Suppressor macrophage treated with lipopolysaccharide for 4 hours (primary cell): ENCODE data around the gene DUS1L.
A peak's percentile ranks its signal among the peaks of the same experiment; 100 is the strongest.

Experiments
- DNase-seq: peaks from one replicate; pipeline ENCODE4 v3.0.0-alpha.2; 2020

DUS1L gene

DNA sequence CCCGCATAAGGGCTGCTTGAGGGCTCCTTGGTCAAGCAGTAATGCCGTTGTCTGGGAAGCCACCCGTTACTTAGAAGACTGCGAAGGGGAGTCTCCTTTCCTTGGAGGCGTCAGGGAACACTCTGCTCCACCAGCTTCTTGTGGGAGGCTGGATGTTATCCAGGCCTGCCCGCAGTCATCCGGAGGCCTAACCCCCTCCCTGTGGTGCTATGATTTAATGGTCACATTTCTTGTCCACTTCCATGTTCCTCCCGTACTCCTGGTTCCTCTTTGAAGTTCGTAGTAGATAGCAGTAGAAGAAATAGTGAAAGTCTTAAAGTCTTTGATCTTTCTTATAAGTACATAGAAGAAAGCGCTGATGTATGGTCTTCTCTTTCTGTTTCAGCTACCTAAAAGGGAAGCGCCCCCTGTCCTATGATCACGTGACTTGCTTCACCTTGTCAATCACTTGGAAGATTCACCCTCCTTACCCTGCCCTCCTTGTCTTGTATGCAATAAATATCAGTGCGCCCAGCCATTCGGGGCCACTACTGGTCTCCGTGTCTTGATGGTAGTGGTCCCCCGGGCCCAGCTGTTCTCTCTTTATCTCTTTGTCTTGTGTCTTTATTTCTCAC, 26.7 kb downstream of the DUS1L start:
- DNase-seq, result peak; percentile 70

DNA sequence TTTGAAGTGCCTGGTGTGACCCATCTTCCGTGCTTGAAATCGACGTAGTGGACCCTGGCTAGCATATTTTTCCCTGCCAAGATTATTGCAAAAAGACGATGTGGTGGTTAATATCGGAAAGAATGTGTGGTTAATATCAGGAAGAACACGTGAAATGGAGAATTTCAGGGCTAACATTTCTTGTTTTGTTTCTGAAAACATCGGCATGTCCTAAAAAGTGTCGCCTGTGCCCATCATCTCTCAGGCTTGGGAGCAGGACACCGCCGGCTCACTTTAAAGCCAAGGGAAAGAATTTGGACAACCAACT, 27.8 kb downstream of the DUS1L start:
- no peak for DNase-seq

DNA sequence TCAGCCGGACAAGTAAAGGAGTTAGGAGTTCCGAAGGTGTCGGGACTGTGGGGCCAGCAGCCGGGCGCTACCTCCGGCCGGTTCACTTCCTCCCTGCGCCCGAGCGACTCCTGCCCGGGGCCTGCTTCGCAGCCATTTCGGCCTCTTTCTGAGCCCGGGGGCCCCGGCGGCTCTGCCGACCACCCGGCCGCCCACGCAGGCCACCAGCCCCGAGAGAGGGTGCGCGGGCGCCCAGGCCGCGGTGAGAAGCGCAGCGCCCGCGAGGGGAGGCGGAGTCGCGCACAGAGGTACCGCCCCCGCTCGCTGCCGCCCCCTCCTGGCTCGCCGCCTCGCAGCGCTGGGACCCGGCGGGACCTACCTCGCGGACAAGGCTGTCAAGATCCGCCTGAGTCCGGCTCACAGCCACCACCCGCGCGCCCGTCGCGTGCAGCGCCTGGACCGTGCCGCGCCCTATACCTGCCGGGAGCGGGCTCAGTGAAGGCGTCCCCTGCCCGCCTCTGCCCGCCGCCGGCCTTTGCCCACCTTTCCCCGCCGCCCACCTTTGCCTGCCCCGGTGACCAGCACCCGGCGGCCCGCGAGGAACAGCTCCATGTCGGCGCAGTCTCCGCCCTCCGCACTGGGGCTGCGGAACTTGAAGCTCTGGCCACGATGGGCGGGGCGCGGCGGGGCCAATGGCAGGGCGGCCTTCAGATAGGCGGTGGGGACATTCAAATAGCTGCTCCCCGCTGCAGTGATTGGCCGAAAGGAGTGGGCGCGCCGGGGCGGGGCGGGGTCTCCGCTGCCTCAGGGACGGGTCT, 28.3 kb downstream of the DUS1L start, which contains the start of gene DCXR:
DCXR (minus strand) TSS at position 606 of the 797 bp plus-strand sequence; CDS start at position 591, 15 bp downstream.
- peak; percentile 96 for DNase-seq

GRCh38 chr17:82036634-82037091, 28.9 kb downstream of the DUS1L start:
- no peak for DNase-seq

DNA sequence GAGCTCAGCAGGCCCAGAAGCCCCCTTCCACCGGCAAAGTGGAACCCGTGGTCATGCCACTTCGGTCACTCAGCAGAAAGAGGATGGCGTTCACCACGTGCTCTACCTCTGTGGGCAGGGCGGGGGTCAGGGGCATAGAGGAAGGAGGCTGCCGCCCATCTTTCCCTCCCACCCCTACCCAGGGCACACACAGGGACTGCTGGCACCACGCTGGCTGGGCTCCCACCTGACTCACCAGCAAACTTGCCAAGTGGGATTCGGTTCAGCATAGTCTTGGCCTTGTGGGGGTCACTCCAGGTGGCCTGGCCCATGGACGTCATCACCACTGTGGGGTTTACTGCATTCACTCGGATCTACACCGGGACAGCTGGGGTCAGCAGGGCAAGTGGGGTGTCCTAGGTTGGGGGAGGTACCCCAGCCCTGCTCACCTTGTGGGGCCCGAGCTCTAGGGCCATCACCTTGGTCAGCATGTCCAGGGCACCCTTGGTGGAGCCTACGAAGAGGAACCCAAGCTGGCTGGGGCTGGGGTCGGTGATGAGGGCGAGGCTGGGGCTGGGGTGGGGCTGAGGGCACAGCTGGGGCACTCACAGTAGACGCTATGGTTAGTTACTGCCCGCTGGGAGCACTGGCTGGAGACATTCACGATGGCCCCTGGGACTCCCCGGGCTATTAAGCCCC, 29.5 kb downstream of the DUS1L start:
- no peak for DNase-seq

DNA sequence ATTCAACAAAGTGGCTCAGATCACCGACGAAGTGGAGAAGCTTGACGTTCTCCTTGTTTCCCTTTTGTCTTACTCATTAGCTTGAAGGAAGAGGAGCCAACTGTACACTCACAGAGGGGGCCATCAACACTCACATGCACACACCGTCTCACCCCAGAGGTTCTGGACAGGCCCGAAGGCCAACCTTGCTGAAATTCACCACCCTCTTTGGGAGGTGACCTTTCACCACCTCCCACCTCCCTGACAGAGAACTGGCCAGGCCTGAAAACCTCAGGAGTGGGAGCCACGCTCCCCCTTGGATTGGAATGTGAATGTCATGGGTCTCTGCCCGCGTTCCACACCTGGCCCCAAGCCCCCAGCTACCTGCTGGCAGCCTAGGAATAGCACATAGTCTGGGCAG, 30.1 kb downstream of the DUS1L start:
- DNase-seq, result no peak

DNA sequence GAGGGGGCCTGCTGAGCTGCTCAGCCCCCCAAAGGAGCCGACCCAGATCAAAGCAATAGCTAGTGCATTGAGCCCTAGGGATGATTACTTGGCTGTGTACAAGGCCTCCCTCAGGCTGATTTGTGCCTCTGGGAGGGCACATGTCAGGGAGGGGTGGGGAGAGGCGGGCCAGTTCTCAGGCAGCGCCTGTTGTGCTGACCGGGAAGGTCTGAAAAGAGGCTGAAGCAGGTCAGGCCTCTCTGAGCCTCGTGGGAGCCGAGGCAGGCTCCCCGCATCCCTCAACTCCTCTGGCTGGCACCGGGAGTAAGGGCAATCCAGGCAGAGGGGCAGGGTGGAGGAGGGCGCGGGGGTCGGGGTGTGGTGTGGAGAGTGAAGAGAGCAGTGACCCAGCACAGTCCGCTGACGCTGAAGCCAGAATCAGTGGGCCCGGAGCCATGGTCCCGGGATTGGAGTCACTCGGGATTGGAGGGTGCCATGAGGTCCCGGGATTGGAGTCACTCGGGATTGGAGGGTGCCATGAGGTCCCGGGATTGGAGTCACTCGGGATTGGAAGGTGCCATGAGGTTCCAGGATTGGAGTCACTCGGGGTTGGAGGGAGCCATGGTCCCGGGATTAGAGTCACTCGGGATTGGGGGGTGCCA, 31.1 kb downstream of the DUS1L start:
- DNase-seq, result no peak

GRCh38 chr17:82033359-82034085, 32.1 kb downstream of the DUS1L start:
- DNase-seq, result no peak

GRCh38 chr17:82031885-82032627, 33.5 kb downstream of the DUS1L start:
- DNase-seq, result no peak

DNA sequence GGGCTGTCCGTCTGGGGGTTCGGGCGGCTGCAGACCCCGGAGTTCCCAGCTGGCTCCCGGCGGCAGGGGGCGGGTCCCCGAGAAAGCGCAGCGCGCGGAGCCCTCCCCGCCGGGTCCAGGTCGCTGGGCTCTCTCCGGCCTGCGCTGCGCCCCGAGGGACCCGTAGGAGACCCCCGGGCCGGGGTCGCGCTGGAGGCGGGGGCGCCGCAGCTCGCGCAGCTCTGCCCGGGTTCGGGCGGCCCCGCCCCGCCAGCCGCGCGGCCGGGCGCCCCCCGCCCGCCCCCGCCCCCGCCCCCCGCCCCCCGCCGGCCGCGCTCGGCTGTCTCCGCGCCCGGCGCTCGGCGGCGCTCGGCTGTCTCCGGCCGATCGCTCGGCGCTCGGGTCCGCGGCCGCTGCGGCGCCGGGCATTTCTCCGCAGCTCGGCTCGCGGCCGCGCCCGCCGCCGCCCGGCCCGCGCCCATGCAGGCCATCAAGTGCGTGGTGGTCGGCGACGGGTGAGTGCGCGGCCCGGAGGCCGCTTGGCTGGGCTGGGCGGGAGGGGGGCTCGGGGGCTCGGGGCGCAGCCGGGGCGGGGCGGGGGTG, 34.2 kb downstream of the DUS1L start, which contains the start of gene RAC3:
RAC3 (plus strand) TSS at position 376 of the 582 bp plus-strand sequence; CDS start at position 460, 84 bp downstream.
- DNase-seq, result peak; percentile 32

GRCh38 chr17:82030470-82031302, 34.9 kb downstream of the DUS1L start:
- peak; percentile 88 for DNase-seq

GRCh38 chr17:82029990-82030469, 35.6 kb downstream of the DUS1L start:
- no peak for DNase-seq

DNA sequence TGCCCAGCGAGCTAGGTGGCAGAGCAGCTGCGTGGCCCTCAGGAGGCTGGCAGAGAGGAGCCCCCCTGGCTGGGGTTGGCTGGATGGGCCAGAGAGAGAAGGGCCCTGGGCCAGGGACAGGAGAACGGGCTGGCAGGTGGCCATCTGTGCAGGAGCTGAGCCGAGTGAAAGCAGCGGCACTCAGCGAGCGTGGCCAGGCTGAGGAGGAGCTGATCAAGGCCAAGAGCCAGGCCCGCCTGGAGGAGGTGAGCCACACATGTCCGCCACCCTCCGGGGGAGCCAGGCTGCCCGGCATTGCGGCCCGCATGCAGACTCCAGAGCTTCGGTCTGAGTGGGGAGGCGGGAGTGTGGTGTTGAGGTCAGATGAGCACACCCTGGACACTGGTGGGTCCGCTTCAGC, 36.2 kb downstream of the DUS1L start:
- no peak for DNase-seq

- no peak for DNase-seq
Measured at GRCh38 chr17:82028966-82029365, 36.6 kb downstream of the DUS1L start.

- DNase-seq, result no peak
Measured at GRCh38 chr17:82028246-82028645, 37.4 kb downstream of the DUS1L start.

DNA sequence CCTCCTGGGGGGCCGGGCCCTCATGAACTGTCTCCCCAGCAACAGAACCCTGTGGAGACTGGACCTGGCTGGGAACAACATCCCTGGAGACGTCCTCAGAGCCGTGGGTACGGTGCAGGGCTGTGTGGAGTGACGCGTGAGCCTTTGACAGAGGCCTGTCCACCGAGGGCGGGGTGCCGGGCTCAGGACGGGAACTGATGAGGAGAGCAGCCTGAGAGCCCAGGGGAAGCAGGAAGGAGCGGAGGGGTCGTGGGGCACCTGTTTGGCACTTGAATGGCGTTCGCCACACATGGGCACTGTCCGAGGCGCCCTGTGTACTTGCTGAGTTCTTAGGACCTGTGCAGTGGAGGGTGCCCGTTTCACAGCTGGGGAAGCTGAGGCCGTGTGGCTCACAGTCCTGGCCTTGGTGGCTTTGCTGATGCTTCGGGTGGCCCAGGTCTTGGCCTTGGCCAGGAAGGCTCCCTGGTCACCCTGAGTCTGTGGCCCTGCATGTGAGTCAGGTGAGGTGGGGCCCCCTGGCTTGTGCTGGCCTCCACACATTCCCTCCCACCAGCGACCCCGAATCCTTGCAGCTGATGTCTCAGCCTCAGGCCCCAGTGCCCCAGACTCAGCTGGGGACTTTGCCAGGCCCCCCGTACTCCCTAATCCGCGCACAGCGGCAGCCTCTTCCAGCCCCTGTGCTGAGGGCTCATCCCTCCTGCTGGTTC, 40.0 kb downstream of the DUS1L start:
- DNase-seq, result no peak

DNA sequence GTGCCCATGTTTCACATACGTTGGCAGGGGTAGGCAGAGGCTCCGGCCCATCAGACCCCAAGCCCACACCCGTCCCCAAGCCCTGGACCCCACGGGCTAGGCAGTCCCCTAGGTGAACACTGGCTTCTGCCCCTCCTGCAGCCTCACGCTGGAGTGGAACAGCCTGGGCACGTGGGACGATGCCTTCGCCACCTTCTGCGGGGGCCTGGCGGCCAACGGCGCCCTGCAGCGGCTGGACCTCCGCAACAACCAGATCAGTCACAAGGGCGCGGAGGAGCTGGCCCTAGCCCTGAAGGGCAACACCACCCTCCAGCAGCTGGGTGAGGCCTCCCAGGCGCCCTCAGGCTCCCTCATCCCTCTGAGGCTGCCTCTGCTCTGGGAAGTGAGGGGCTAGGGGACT, 40.7 kb downstream of the DUS1L start:
- no peak for DNase-seq

GRCh38 chr17:82023447-82024241, 42.0 kb downstream of the DUS1L start:
- peak; percentile 22 for DNase-seq

DNA sequence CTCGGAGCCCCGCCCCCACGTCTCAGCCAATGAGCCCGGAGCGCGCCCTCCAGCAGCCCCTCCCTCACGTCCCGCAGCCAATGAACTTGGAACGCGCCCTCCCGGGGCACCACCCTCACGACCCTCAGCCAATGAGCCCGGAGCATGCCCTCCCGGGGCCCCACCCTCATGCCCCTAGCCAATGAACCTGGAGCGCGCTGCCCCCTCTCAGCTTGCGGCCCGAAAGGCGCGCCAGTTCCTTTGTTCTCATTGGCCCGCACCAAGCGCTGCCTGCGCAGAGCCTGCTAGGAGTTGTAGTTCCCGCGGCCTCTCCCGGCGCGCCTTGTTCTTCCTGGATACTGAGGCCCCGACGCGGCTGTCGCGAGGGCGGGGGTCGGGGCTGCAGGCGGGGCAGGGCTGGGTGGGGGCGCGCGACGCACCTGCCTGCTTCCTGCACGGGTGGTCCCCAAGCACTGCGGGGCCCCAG, 42.6 kb downstream of the DUS1L start, which contains the start of gene LRRC45:
LRRC45 (plus strand) TSS at position 325 of the 466 bp plus-strand sequence. CDS start 339 bp downstream, outside the sequence.
- DNase-seq, result peak; percentile 100
